ENCODE measurements around the gene PAK4. TPM values are rescaled to one million over a fixed set of nuclear protein-coding genes. Genes with fewer than 3 reads are reported as not detected.

PAK4 gene
- total RNA-seq, 4 donors from 2014 or later = 4.0 to 4.8 (median 4.6) TPM

DNA sequence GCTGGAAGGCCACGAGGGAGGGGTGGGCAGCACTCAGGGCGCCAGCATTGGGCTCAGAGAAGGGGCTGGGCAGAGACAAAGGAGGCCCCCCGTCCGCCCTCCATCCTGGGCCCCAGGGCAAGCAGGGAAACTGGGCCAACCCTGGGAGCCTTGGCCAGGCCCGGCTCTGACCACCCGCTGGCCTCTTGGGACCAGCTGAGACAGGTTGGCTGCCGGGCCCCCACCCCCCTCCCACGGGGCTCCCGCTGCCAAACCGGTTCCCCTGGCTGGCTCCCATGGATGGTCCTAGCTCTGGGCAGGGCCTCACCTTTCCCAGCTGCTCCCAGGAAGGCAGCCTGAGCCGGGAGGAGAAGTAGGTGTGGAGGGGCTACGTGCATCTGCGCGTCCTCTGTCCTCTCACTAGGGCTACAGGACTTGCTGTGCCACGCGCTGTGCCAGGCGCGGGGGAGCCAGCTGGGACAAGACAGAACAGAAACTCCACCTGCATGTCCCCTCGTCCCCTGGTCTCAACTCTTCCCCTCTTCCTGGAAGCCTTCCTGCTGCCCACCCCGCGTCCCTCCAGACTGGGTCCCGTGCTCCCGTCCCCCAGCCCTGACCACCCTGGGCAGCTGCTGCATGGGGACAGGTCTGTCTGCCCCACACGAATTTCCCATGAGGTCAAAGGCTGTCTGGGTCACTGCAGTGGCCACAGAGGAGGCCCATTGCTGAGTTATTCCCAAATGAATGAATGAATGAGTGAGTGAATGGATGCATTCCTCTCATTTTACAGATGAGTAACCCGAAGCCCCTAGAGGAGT, 42.1 kb downstream of the PAK4 start:
- TF ChIP-seq, protein P1, sequence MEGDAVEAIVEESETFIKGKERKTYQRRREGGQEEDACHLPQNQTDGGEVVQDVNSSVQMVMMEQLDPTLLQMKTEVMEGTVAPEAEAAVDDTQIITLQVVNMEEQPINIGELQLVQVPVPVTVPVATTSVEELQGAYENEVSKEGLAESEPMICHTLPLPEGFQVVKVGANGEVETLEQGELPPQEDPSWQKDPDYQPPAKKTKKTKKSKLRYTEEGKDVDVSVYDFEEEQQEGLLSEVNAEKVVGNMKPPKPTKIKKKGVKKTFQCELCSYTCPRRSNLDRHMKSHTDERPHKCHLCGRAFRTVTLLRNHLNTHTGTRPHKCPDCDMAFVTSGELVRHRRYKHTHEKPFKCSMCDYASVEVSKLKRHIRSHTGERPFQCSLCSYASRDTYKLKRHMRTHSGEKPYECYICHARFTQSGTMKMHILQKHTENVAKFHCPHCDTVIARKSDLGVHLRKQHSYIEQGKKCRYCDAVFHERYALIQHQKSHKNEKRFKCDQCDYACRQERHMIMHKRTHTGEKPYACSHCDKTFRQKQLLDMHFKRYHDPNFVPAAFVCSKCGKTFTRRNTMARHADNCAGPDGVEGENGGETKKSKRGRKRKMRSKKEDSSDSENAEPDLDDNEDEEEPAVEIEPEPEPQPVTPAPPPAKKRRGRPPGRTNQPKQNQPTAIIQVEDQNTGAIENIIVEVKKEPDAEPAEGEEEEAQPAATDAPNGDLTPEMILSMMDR (IDR thresholded peaks at IDR 0.05; ENCODE audit: low read depth) = no peak

DNA sequence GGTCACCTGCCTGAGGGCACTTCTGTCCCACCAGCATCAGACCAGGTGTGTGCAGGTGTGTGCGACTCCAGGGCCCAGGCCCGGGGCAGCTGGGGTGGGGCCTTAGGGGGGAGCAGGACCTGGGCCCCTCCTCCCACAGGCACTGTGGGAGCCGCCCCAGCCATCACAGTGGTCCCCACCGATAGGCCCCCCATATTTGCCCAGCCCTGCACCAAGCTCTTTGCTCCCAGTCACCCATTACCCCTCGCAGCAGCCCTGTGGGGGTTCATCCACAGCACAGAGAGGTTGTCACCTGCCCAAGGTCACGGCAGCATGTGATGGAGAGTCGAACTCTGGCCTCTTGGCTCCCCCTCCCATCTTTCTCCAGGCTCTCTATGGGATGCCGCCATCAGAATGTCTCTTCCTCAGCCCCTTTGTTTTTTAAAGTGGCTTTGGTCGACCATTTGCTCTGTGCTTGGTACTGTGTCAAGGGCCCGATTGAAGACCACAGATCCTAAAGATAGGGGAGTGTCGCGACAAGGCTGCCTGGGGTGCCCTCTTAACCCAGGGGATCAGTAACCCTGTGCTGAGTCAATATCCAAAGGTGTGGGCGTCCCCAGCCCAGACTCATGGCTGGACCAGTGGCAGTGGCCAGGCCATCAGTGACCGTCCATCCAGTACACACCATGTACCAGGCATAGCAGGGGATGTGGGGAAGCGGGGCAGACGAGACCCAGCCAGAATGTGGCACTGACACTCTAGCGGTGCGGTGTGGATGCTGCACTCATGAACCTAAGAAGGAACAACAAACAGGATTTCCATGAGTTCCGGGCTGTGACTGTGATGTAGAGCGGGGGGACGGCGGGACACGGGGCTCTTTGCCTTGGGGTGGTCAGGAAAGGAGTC, 42.9 kb downstream of the PAK4 start:
- TF ChIP-seq, protein P1 (IDR thresholded peaks at IDR 0.05; ENCODE audit: low read depth) = no peak

DNA sequence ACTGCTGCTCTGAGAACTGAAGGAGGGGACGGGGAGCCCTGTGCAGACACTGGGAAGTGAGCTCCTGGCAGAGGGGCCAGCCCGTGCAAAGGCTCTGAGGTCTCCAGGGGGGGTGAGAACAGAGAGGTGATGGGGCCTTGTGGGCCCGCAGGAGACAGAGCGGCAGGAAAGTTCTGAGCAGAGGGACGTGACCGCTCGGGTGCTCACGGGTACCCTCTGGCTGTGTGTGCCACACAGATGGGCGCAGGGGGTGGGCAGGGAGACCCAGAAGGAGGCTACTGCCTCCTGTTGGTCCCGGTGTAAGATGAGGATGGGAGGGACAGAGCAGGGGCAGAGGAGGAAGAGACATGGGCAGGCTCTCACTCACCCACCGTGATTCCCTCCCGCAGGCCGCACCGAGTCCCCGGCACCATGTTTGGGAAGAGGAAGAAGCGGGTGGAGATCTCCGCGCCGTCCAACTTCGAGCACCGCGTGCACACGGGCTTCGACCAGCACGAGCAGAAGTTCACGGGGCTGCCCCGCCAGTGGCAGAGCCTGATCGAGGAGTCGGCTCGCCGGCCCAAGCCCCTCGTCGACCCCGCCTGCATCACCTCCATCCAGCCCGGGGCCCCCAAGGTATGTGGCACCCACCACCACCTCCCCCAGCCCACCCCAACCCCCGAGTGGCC, 43.7 kb downstream of the PAK4 start:
- TF ChIP-seq, protein P1 (IDR thresholded peaks at IDR 0.05; ENCODE audit: low read depth) = no peak

DNA sequence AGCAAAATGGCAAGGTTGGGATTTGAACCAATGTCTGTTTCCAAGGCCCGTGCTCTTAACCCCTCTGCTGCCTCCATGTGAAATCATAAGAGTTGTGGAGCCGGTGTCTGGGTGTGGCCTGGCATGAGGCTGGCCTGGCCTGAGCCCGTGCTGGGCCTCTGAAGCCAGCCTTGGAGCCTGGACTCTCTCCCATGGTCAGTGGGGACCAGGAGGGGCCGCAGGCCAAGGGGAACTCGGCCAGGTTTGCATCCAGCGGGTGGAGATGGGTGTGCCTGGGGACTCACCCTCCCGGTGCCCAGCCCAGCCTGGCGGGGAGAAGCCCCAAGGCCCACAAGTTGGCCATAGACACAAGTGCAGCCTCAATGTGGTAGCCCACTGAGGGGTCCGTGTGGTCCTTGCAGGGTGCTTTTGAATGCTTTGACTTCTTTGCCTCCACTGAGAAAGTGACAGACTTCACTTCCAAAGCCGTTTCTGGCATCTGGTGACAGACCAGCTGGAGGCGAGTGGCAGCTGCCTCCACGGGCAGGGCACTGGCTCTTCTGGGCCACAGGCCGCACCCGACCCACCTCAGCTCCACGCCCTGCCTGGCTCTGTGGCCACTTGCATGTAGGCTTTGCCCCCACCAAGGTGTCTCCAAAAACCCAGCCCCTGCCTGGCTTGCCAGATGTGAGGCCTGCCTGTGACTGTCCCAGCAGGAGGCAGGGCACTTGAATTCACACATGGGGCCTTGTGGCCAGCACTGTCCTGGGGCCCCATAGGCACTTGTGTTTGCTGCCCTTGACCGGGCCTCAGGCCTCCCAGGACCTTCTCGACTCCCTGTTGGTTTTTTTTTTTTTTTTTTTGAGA, 45.0 kb downstream of the PAK4 start:
- TF ChIP-seq, protein P1 (IDR thresholded peaks at IDR 0.05; ENCODE audit: low read depth) = no peak

- TF ChIP-seq, protein P1 (IDR thresholded peaks at IDR 0.05; ENCODE audit: low read depth) = no peak
Observed at GRCh38 chr19:39171479-39172465, 46.2 kb downstream of the PAK4 start.

Measured in subcutaneous adipose tissue (tissue), 4 donors.